HL-60 (cell line): ENCODE results near the gene CACNG8.

Source experiments
- DNase-seq, 2 experiments: peaks; one replicate each; pipeline ENCODE4 v3.0.0-alpha.2; 2010 to 2020; ENCODE audit warnings: low read depth in 1 of 2, low spot score in 1 of 2
- H3K27ac ChIP-seq: fragments of 250-450 bp; sonication (Bioruptor Pico); replicated peaks from 2 replicates; pipeline ENCODE4 v1.5.1; 2020; ENCODE audit warnings: mild to moderate bottlenecking, moderate library complexity
- H3K27me3 ChIP-seq: fragments of 250-450 bp; sonication (Bioruptor Pico); 2 replicates; pipeline ENCODE4 v1.5.1; 2021; ENCODE audit warnings: mild to moderate bottlenecking, moderate library complexity; ENCODE audit not compliant: insufficient read depth, poor library complexity, severe bottlenecking
- H3K4me3 ChIP-seq: replicated peaks from 2 replicates; pipeline ENCODE4 v1.5.1; 2011; ENCODE audit warnings: mild to moderate bottlenecking, control low read depth, low read length; ENCODE audit not compliant: insufficient read depth
- GABPA ChIP-seq: IDR thresholded peaks from 2 replicates; pipeline ENCODE4 v1.6.1; 2012; ENCODE audit warnings: low read depth
- POLR2AphosphoS5 ChIP-seq: IDR thresholded peaks from 2 replicates; pipeline ENCODE4 v1.6.1; 2012; ENCODE audit warnings: low read depth
- SPI1 ChIP-seq: IDR thresholded peaks from 2 replicates; pipeline ENCODE4 v1.6.1; 2012; ENCODE audit warnings: low read depth, mild to moderate bottlenecking, borderline replicate concordance
- TF ChIP-seq, protein P1 (sequence below): IDR thresholded peaks from 2 replicates; pipeline ENCODE4 v1.6.1; 2012; ENCODE audit warnings: low read depth; ENCODE audit not compliant: insufficient replicate concordance
- TF ChIP-seq, protein P2 (sequence below): IDR thresholded peaks from one replicate; pipeline ENCODE4 v1.5.1; 2011; ENCODE audit warnings: low read length, control low read depth, inconsistent platforms; ENCODE audit not compliant: insufficient read depth

Gene CACNG8

DNA sequence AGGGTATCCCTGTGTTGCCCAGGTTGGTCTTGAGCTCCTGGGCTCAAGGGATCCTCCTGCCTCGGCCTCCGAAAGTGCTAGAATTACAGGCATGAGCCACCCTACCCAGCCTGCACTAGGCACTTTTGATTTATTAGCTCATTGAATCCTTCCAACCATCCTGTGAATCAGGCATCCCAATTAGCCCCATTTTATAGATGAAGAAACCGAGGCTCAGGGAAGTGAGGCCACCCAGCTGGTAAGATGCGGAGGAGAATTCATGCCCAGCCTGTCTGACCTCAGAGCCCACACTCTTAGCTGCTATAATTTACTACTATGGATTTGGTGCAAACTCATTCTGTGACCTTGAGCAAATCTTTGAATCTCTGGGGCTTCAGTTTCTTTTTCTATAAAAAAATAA, 17.8 kb upstream of the CACNG8 start:
- no peak overlapping the region for H3K4me3 ChIP-seq
- peaks cover 16% of the 10 kb centered on the region for H3K27me3 ChIP-seq
- no peak overlapping the region for H3K27ac ChIP-seq
- DNase-seq = no peak
- TF ChIP-seq SPI1 (no peak), POLR2AphosphoS5 (no peak), GABPA (no peak)
- TF ChIP-seq, protein P1, sequence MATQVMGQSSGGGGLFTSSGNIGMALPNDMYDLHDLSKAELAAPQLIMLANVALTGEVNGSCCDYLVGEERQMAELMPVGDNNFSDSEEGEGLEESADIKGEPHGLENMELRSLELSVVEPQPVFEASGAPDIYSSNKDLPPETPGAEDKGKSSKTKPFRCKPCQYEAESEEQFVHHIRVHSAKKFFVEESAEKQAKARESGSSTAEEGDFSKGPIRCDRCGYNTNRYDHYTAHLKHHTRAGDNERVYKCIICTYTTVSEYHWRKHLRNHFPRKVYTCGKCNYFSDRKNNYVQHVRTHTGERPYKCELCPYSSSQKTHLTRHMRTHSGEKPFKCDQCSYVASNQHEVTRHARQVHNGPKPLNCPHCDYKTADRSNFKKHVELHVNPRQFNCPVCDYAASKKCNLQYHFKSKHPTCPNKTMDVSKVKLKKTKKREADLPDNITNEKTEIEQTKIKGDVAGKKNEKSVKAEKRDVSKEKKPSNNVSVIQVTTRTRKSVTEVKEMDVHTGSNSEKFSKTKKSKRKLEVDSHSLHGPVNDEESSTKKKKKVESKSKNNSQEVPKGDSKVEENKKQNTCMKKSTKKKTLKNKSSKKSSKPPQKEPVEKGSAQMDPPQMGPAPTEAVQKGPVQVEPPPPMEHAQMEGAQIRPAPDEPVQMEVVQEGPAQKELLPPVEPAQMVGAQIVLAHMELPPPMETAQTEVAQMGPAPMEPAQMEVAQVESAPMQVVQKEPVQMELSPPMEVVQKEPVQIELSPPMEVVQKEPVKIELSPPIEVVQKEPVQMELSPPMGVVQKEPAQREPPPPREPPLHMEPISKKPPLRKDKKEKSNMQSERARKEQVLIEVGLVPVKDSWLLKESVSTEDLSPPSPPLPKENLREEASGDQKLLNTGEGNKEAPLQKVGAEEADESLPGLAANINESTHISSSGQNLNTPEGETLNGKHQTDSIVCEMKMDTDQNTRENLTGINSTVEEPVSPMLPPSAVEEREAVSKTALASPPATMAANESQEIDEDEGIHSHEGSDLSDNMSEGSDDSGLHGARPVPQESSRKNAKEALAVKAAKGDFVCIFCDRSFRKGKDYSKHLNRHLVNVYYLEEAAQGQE = no peak
- TF ChIP-seq, protein P2, sequence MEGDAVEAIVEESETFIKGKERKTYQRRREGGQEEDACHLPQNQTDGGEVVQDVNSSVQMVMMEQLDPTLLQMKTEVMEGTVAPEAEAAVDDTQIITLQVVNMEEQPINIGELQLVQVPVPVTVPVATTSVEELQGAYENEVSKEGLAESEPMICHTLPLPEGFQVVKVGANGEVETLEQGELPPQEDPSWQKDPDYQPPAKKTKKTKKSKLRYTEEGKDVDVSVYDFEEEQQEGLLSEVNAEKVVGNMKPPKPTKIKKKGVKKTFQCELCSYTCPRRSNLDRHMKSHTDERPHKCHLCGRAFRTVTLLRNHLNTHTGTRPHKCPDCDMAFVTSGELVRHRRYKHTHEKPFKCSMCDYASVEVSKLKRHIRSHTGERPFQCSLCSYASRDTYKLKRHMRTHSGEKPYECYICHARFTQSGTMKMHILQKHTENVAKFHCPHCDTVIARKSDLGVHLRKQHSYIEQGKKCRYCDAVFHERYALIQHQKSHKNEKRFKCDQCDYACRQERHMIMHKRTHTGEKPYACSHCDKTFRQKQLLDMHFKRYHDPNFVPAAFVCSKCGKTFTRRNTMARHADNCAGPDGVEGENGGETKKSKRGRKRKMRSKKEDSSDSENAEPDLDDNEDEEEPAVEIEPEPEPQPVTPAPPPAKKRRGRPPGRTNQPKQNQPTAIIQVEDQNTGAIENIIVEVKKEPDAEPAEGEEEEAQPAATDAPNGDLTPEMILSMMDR = no peak

DNA sequence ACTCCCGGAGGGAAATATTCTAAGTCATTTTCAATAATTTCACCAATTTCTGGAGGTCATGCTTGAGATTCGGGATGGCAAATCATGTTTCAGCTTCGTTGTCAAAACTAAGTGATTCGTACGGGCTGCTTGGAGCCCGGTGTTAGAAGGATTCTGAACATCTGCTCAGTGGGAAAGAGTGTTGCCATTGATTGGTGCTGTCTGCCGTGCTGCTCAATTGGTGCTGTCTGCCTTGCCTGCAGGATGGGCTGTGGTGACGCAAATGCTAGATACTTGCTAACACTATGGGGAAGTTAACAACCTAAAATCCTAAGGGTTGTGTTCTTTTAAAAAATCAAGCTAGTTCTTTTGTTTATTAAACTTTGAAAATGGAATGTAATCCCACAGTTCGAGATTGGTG, 17.3 kb upstream of the CACNG8 start:
- Histone ChIP-seq H3K27me3 (peaks cover 16% of the 10 kb centered on the region), H3K27ac (no peak overlapping the region), H3K4me3 (no peak overlapping the region)
- DNase-seq = peak; percentile 2 to 14
- TF ChIP-seq, protein P1 = no peak
- no peak for TF ChIP-seq SPI1
- TF ChIP-seq POLR2AphosphoS5 = no peak
- TF ChIP-seq, protein P2 = no peak

DNA sequence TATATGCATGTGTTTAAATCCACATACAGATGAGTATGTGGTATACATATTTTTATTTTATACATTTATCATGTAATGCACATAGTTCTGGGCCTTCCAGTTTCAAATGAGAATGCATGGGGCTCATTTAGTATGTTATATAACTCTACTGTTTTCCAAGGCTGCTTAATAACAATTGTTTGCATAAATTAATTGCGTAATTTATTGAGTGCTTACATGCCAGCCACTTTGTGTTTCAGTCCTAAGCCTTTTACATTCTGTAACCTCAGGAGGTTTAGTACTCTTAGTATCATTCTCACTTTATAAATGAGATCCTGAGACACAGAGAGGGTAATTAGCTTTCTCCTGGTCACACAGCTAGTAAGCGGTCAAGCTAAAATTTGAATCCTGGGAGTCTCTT, 16.7 kb upstream of the CACNG8 start:
- no peak overlapping the region for H3K27ac ChIP-seq
- no peak for DNase-seq
- no peak overlapping the region for H3K4me3 ChIP-seq
- H3K27me3 ChIP-seq = peaks cover 16% of the 10 kb centered on the region
- no peak for TF ChIP-seq GABPA
- TF ChIP-seq, protein P2 = no peak
- TF ChIP-seq POLR2AphosphoS5 = no peak
- TF ChIP-seq, protein P1 = no peak
- TF ChIP-seq SPI1 = no peak
